H1 (cell line): ENCODE measurements around the gene CTNND2. TPM values are rescaled to one million over a fixed set of nuclear protein-coding genes. Genes with fewer than 3 reads are reported as not detected.

ENCODE experiments used
- CTCF ChIA-PET: fragments of 300-600 bp; sonication (Branson Sonifier 250); formaldehyde crosslinking; loops from one replicate; lab custom pipeline; 2021; ENCODE audit not compliant: partially characterized antibody; lab: Charles Lee
- POLR2A ChIA-PET: fragments of 300-600 bp; sonication (Branson Sonifier 250); formaldehyde crosslinking; loops from one replicate; lab custom pipeline; 2021; ENCODE audit warnings: inconsistent platforms; ENCODE audit not compliant: partially characterized antibody; lab: Charles Lee
- DNase-seq, 2 experiments: peaks; one replicate each; pipeline versions ENCODE4 v3.0.0 to v3.0.0-alpha.2; 2010 to 2022; ENCODE audit warnings: low spot score in 2 of 2, low read depth in 1 of 2, mixed read lengths in 1 of 2
- FAIRE-seq: peaks from 2 replicates; lab custom pipeline; 2011; peaks lifted over from hg19 to GRCh38; lab: Jason Lieb, UNC
- H2AFZ ChIP-seq: 2 replicates; pipeline ENCODE4 v1.8.1; 2012; ENCODE audit warnings: low read length, inconsistent platforms
- H2AK5ac ChIP-seq: 2 replicates; pipeline ENCODE4 v1.6.1; 2013; ENCODE audit warnings: low read depth, low read length
- H2BK120ac ChIP-seq: replicated peaks from 2 replicates; pipeline ENCODE3; 2013; ENCODE audit warnings: low read depth, low read length, inconsistent platforms
- H2BK12ac ChIP-seq: 2 replicates; pipeline ENCODE4 v1.6.1; 2013; ENCODE audit warnings: low read depth, low read length
- H2BK15ac ChIP-seq: 2 replicates; pipeline ENCODE4 v1.6.1; 2013; ENCODE audit warnings: low read length
- H2BK20ac ChIP-seq: 2 replicates; pipeline ENCODE4 v1.6.1; 2013; ENCODE audit warnings: low read length
- H2BK5ac ChIP-seq: 2 replicates; pipeline ENCODE4 v1.6.1; 2013; ENCODE audit warnings: low read depth, low read length
- H3K14ac ChIP-seq: 2 replicates; pipeline ENCODE4 v1.6.1; 2013; ENCODE audit warnings: inconsistent platforms; ENCODE audit not compliant: insufficient read length
- H3K18ac ChIP-seq: 2 replicates; pipeline ENCODE4 v1.6.1; 2013; ENCODE audit warnings: low read length; ENCODE audit errors: extremely low read depth
- H3K23ac ChIP-seq: 2 replicates; pipeline ENCODE4 v1.6.1; 2013; ENCODE audit warnings: inconsistent platforms; ENCODE audit not compliant: insufficient read length
- H3K23me2 ChIP-seq: 2 replicates; pipeline ENCODE4 v1.6.1; 2013; ENCODE audit warnings: low read depth, low read length
- H3K27ac ChIP-seq: 2 replicates; pipeline ENCODE4 v1.6.1; 2011; ENCODE audit warnings: low read depth, low read length, inconsistent platforms
- H3K27me3 ChIP-seq, 4 experiments: replicated peaks in 1 of 4; 1 replicate in 1 of 4; 2 replicates in 3 of 4; pipeline versions ENCODE4 v1.6.1 to v1.8.1; 2011 to 2013; ENCODE audit warnings: low read length in 3 of 4, mild to moderate bottlenecking in 3 of 4, inconsistent platforms in 2 of 4, mixed read lengths in 2 of 4, moderate library complexity in 1 of 4; ENCODE audit not compliant: control insufficient read depth in 3 of 4, insufficient read depth in 3 of 4; ENCODE audit errors: extremely low read depth in 1 of 4
- H3K36me3 ChIP-seq, 4 experiments: 2 replicates each; pipeline versions ENCODE4 v1.6.1 to v1.8.1; 2011 to 2013; ENCODE audit warnings: mild to moderate bottlenecking in 4 of 4, low read length in 3 of 4, moderate library complexity in 2 of 4, control low read depth in 1 of 4, inconsistent platforms in 1 of 4; ENCODE audit not compliant: insufficient read depth in 4 of 4, control insufficient read depth in 2 of 4
- H3K4ac ChIP-seq: replicated peaks from 2 replicates; pipeline ENCODE3; 2013; ENCODE audit warnings: low read length, low read depth, mixed read lengths, inconsistent platforms; ENCODE audit not compliant: insufficient read length
- H3K4me1 ChIP-seq, 4 experiments: replicated peaks in 1 of 4; 1 replicate in 1 of 4; 2 replicates in 3 of 4; pipeline versions ENCODE4 v1.6.1 to v1.8.1; 2011 to 2013; ENCODE audit warnings: low read length in 3 of 4, inconsistent platforms in 2 of 4, mixed read lengths in 1 of 4; ENCODE audit not compliant: insufficient read depth in 4 of 4, control insufficient read depth in 3 of 4
- H3K4me2 ChIP-seq, 2 experiments: 2 replicates each; pipeline versions ENCODE4 v1.6.1 to v1.8.1; 2011 to 2013; ENCODE audit warnings: low read depth in 2 of 2, low read length in 2 of 2, control low read depth in 1 of 2, inconsistent platforms in 1 of 2, mild to moderate bottlenecking in 1 of 2; ENCODE audit not compliant: insufficient read depth in 1 of 2
- H3K4me3 ChIP-seq, 4 experiments: fragments of 200-600, 300-600 bp in 1 of 4; sonication (generic), shearing (Covaris generic), sonication (Bioruptor Twin) in 1 of 4; 2 replicates each; pipeline versions ENCODE4 v1.5.1 to v1.8.1; 2011 to 2016; ENCODE audit warnings: low read length in 4 of 4, low read depth in 3 of 4, control low read depth in 2 of 4, inconsistent platforms in 2 of 4, mild to moderate bottlenecking in 2 of 4, mixed read lengths in 1 of 4, moderate library complexity in 1 of 4; ENCODE audit not compliant: insufficient read depth in 2 of 4; ENCODE audit errors: extremely low read depth in 1 of 4
- H3K56ac ChIP-seq: replicated peaks from 2 replicates; pipeline ENCODE3; 2013; ENCODE audit warnings: low read depth, mild to moderate bottlenecking, mixed read lengths, low read length, inconsistent platforms; ENCODE audit not compliant: insufficient read length
- H3K79me1 ChIP-seq: 2 replicates; pipeline ENCODE4 v1.6.1; 2013; ENCODE audit warnings: low read depth, low read length, control low read depth
- H3K79me2 ChIP-seq, 2 experiments: 2 replicates each; pipeline versions ENCODE4 v1.6.1 to v1.8.1; 2012 to 2013; ENCODE audit warnings: low read length in 2 of 2, mild to moderate bottlenecking in 2 of 2, inconsistent platforms in 1 of 2; ENCODE audit not compliant: insufficient read depth in 2 of 2, control insufficient read depth in 1 of 2
- H3K9ac ChIP-seq, 4 experiments: replicated peaks in 1 of 4; 1 replicate in 1 of 4; 2 replicates in 3 of 4; pipeline versions ENCODE4 v1.6.1 to v1.8.1; 2011 to 2013; ENCODE audit warnings: low read depth in 3 of 4, low read length in 3 of 4, control low read depth in 2 of 4, mild to moderate bottlenecking in 2 of 4, moderate library complexity in 2 of 4, inconsistent platforms in 1 of 4; ENCODE audit errors: extremely low read depth in 1 of 4
- H3K9me3 ChIP-seq, 2 experiments: 2 replicates each; pipeline versions ENCODE4 v1.6.1 to v1.8.1; 2012 to 2013; ENCODE audit warnings: mild to moderate bottlenecking in 2 of 2, moderate library complexity in 2 of 2, control low read depth in 1 of 2, inconsistent platforms in 1 of 2, low read depth in 1 of 2, low read length in 1 of 2, mixed read lengths in 1 of 2; ENCODE audit not compliant: insufficient read depth in 2 of 2
- H4K20me1 ChIP-seq, 2 experiments: replicated peaks in 1 of 2; 2 replicates each; pipeline versions ENCODE3 to v1.8.1; 2011 to 2013; ENCODE audit warnings: inconsistent platforms in 2 of 2, low read length in 2 of 2, mild to moderate bottlenecking in 1 of 2; ENCODE audit not compliant: insufficient read depth in 2 of 2, control insufficient read depth in 1 of 2
- H4K5ac ChIP-seq: 2 replicates; pipeline ENCODE4 v1.6.1; 2013; ENCODE audit warnings: low read length, low read depth, mixed read lengths, inconsistent platforms; ENCODE audit not compliant: insufficient read length
- H4K8ac ChIP-seq: 2 replicates; pipeline ENCODE4 v1.8.0; 2013; ENCODE audit warnings: mild to moderate bottlenecking, moderate library complexity, low read length, inconsistent platforms; ENCODE audit not compliant: insufficient read depth; ENCODE audit errors: extremely low read depth
- H4K91ac ChIP-seq: replicated peaks from 2 replicates; pipeline ENCODE3; 2013; ENCODE audit warnings: low read length, mixed read lengths, inconsistent platforms; ENCODE audit not compliant: insufficient read length
- BACH1 ChIP-seq: IDR thresholded peaks from 2 replicates; pipeline ENCODE4 v1.6.1; 2012; ENCODE audit warnings: low read length, improper control_type of control experiment
- CREB1 ChIP-seq: IDR thresholded peaks from 2 replicates; pipeline ENCODE4 v1.6.1; 2012; ENCODE audit warnings: inconsistent platforms
- POLR2A ChIP-seq, 2 experiments: IDR thresholded peaks; 1 replicate in 1 of 2; 2 replicates in 1 of 2; pipeline ENCODE4 v1.6.1; 2011; ENCODE audit warnings: low read depth in 2 of 2, low read length in 2 of 2, mild to moderate bottlenecking in 2 of 2; ENCODE audit errors: control extremely low read depth in 1 of 2
- RBBP5 ChIP-seq: IDR thresholded peaks from 2 replicates; pipeline ENCODE4 v1.7.1; 2012; ENCODE audit warnings: low read depth, mild to moderate bottlenecking, inconsistent platforms, low read length, moderate library complexity, borderline replicate concordance
- RXRA ChIP-seq: IDR thresholded peaks from 2 replicates; pipeline ENCODE4 v1.6.1; 2011; ENCODE audit warnings: low read depth, mild to moderate bottlenecking, low read length, moderate library complexity; ENCODE audit not compliant: insufficient read depth
- SAP30 ChIP-seq: fragments of 300-600 bp; sonication (generic); IDR thresholded peaks from 2 replicates; pipeline ENCODE4 v1.7.1; 2012; ENCODE audit warnings: low read length, moderate library complexity, mild to moderate bottlenecking, inconsistent platforms; ENCODE audit not compliant: insufficient read depth, insufficient replicate concordance
- SIN3A ChIP-seq, 2 experiments: IDR thresholded peaks in 1 of 2; conservative IDR thresholded peaks in 1 of 2; 2 replicates each; pipeline ENCODE4 v1.6.1; 2011 to 2012; ENCODE audit warnings: low read length in 2 of 2, improper control_type of control experiment in 1 of 2, low read depth in 1 of 2, mild to moderate bottlenecking in 1 of 2
- SP2 ChIP-seq: IDR thresholded peaks from 2 replicates; pipeline ENCODE4 v1.6.1; 2012; ENCODE audit warnings: mild to moderate bottlenecking, low read length, inconsistent platforms
- TAF7 ChIP-seq: optimal IDR thresholded peaks from 2 replicates; pipeline ENCODE3; 2011; ENCODE audit warnings: low read depth, mild to moderate bottlenecking, inconsistent platforms, low read length, moderate library complexity, borderline replicate concordance
- WGBS, 2 experiments: shearing (Covaris generic) in 1 of 2; methylation state at CpG; one replicate each; pipeline versions ENCODE4 v1.1.6 to v1.1.7; 2013 to 2015; ENCODE audit warnings: low lambda C conversion rate in 2 of 2, mixed read lengths in 2 of 2, inconsistent platforms in 1 of 2, low coverage in 1 of 2, missing lambda C conversion rate in 1 of 2; ENCODE audit not compliant: insufficient replicate concordance in 2 of 2, insufficient coverage in 1 of 2, insufficient read length in 1 of 2; ENCODE audit errors: extremely low coverage in 1 of 2, missing lambda C conversion rate in 1 of 2; 5-methylcytosine and 5-hydroxymethylcytosine counted together
- polyA plus RNA-seq, 7 experiments: library from polyadenylated mRNA; depleted of rRNA in 3 of 7; stranded (reverse) in 5 of 7; unstranded in 2 of 7; fragments of >200 nt in 5 of 7; fragments of 200-250 nt in 2 of 7; gene quantifications; 1 replicate in 5 of 7; 2 replicates in 1 of 7; 4 replicates in 1 of 7; pipeline versions ENCODE4 v1.2.1 to v1.2.3, GENCODE V29; 2011 to 2013; ENCODE audit warnings: missing spikeins in 2 of 7, mixed read lengths in 2 of 7
- total RNA-seq: library from RNA; stranded (reverse); fragmentation: NEBNext Ultra II Directional; extraction: Animal tissue kit (Norgen Biotek cat#: 25700); gene quantifications from 2 replicates; pipeline ENCODE4 v1.2.1, GENCODE V29; 2021
- TF ChIP-seq, protein P1 (sequence below): IDR thresholded peaks from 2 replicates; pipeline ENCODE4 v1.6.1; 2011; ENCODE audit warnings: low read length, improper control_type of control experiment
- TF ChIP-seq, protein P2 (sequence below), 3 experiments: IDR thresholded peaks; 1 replicate in 2 of 3; 2 replicates in 1 of 3; pipeline versions ENCODE4 v1.5.1 to v1.6.1; 2011; ENCODE audit warnings: low read length in 3 of 3, mild to moderate bottlenecking in 3 of 3, inconsistent platforms in 2 of 3, low read depth in 1 of 3, moderate library complexity in 1 of 3; ENCODE audit not compliant: insufficient read depth in 1 of 3; ENCODE audit errors: control extremely low read depth in 1 of 3

CTNND2 gene
- total and polyA plus RNA-seq, 2 of the 8 experiments (the other 6 are each of a cell fraction or from before 2014, with no cell fraction given) = 7.4 to 14.2 TPM

DNA sequence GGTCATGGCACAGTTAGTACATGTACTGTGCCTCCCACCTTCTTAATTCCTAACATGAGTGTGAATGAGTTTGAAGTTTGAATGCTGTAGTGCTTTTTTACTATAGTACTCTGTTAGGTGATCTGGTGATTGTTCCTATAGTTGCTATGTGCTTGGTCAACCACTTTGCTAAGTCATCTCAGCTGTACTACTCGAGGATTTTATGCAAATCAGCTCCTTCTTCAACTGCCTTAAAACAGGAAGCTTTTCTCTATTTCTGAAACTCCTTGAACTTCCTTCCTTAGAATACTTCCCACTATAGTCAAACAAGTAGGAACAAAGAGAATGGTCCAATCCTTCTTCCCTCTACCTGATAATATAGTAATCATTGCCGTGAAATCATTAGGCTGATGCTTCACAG is 219.6 kb downstream of the CTNND2 start:
- no peak overlapping the region for H3K18ac ChIP-seq
- no peak overlapping the region for H3K9ac ChIP-seq
- H3K4me1 ChIP-seq = 0 out of 7 replicates have a peak, but pooled peaks cover 0 to 2% (median 0%) of the 10 kb centered on the region in 4 experiments
- no peak overlapping the region for H3K4me2 ChIP-seq
- H3K79me1 ChIP-seq = no peaks in the 10 kb centered on the region
- H4K5ac ChIP-seq = no peak overlapping the region
- no peak overlapping the region for H3K23ac ChIP-seq
- DNase-seq (no peak), FAIRE-seq (no peak)
- no peaks in the 10 kb centered on the region for H3K36me3 ChIP-seq
- H3K14ac ChIP-seq = no peak overlapping the region
- H2AK5ac ChIP-seq = no peak overlapping the region
- no peak overlapping the region for H4K91ac ChIP-seq
- H2BK120ac ChIP-seq = no peak overlapping the region
- CTCF ChIA-PET = interaction anchor here (0.5 kb wide), 1 partner anchor 33 kb away, joined by 3 read pairs; no protein-coding TSS in a partner anchor
- H2BK12ac ChIP-seq = no peak overlapping the region
- H2BK15ac ChIP-seq = no peak overlapping the region
- no peaks in the 10 kb centered on the region for H3K79me2 ChIP-seq
- no peak overlapping the region for H3K27ac ChIP-seq
- no peak overlapping the region for H2BK20ac ChIP-seq
- H4K20me1 ChIP-seq = no peaks in the 10 kb centered on the region
- no peak overlapping the region for H3K56ac ChIP-seq
- H3K27me3 ChIP-seq = no peaks in the 10 kb centered on the region
- no peaks in the 10 kb centered on the region for H3K9me3 ChIP-seq
- no peak overlapping the region for H4K8ac ChIP-seq
- H3K23me2 ChIP-seq = no peaks in the 10 kb centered on the region
- 97% methylated on average over 2 of the region's 2 CpGs; no CpG with 5 or more reads in 1 of the 2 experiments for whole genome bisulfite sequencing, 2 experiments
- no peak overlapping the region for H2AFZ ChIP-seq
- POLR2A ChIA-PET = no interaction called here
- no peak overlapping the region for H3K4me3 ChIP-seq
- no peak overlapping the region for H3K4ac ChIP-seq
- H2BK5ac ChIP-seq = no peak overlapping the region
- TF ChIP-seq, protein P1, sequence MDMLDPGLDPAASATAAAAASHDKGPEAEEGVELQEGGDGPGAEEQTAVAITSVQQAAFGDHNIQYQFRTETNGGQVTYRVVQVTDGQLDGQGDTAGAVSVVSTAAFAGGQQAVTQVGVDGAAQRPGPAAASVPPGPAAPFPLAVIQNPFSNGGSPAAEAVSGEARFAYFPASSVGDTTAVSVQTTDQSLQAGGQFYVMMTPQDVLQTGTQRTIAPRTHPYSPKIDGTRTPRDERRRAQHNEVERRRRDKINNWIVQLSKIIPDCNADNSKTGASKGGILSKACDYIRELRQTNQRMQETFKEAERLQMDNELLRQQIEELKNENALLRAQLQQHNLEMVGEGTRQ = no peak
- TF ChIP-seq SP2 (no peak), CREB1 (no peak), RXRA (no peak), BACH1 (no peak), RBBP5 (no peak), TAF7 (no peak), POLR2A (IDR thresholded peaks at IDR 0.05; ENCODE audit: control extremely low read depth in 1 of 2, low read depth in 2 of 2, low read length in 2 of 2) (no peak), SAP30 (no peak), SIN3A (conservative IDR thresholded peaks at IDR 0.05 in 1 of 2, IDR thresholded peaks at IDR 0.05 in 1 of 2; ENCODE audit: low read depth in 1 of 2, low read length in 2 of 2) (no peak)
- TF ChIP-seq, protein P2, sequence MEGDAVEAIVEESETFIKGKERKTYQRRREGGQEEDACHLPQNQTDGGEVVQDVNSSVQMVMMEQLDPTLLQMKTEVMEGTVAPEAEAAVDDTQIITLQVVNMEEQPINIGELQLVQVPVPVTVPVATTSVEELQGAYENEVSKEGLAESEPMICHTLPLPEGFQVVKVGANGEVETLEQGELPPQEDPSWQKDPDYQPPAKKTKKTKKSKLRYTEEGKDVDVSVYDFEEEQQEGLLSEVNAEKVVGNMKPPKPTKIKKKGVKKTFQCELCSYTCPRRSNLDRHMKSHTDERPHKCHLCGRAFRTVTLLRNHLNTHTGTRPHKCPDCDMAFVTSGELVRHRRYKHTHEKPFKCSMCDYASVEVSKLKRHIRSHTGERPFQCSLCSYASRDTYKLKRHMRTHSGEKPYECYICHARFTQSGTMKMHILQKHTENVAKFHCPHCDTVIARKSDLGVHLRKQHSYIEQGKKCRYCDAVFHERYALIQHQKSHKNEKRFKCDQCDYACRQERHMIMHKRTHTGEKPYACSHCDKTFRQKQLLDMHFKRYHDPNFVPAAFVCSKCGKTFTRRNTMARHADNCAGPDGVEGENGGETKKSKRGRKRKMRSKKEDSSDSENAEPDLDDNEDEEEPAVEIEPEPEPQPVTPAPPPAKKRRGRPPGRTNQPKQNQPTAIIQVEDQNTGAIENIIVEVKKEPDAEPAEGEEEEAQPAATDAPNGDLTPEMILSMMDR (IDR thresholded peaks at IDR 0.05; ENCODE audit: control extremely low read depth in 1 of 3, insufficient read depth in 1 of 3, low read depth in 1 of 3, low read length in 3 of 3) = no peak
